Measurements from ENCODE around the gene ASTN2. TPM values are rescaled to one million over a fixed set of nuclear protein-coding genes. Genes with fewer than 3 reads are reported as not detected.

The ASTN2 gene
- polyA plus RNA-seq, 3 donors from 2014 or later, result 1.7 to 4.5 (median 2.2) TPM

DNA sequence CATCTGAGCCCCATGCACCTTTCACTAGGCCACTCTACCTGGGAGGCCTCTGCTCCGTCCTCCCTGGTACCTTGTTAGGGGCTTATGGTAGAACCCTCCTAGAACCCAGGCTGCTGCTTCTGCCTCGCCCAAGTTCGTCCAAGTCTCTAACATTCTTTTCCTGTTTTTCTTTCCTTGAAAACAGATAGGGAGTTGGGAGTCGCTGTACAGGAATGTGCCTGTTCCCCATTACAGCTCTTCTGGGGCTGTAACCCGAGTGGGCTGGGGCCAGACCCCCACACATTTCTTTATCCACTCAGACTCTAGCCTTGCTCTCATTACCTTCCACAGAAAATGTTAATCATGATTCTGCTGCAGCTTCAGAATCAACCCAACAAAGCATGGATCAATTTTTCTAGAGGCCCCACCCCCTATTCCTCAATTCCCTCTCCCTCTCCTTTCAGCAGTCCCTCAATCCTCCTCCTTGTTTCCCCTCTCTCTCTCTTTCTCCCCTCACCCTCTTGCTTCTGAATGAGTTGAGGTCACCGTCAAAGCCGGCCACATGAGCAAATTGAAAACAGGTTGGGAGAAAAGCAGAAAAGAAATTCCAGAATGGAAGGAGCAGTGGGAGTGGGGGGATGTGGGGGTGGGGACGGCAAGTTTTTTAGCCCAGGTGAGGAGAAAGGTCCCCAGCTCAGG is 921.5 kb downstream of the ASTN2 start:
- Mint-ChIP-seq H3K36me3 (peaks cover 0 to 3% (median 0%) of the 10 kb centered on the region in 3 donors), H3K9me3 (peaks cover 0 to 10% (median 1%) of the 10 kb centered on the region in 6 donors), H3K27me3 (ENCODE audit: low read depth in 3 of 3) (peaks cover 0 to 3% (median 0%) of the 10 kb centered on the region in 3 donors), H3K27ac (no peak overlapping the region), H3K4me3 (no peak overlapping the region), H3K4me1 (no peaks in the 10 kb centered on the region)
- no peak for DNase-seq

DNA sequence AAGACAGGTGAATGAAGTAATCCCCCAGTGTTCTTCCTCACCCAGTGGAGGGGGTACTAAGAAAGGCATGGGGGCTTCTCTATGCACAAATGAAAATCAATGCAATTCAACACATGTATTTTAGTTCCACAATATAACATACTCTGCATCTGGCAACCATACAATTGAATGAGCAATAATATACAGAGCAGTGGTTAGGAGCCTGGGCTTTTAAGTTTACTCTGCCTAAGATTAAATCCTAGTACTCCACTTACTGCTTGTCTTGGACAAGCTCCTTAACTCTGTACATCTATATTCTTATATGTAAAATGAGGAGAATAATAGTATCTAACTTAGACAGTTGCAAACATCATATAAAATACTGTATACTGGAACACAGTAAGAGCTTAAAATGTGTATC is 923.2 kb downstream of the ASTN2 start:
- no peaks in the 10 kb centered on the region for H3K4me1 Mint-ChIP-seq
- DNase-seq, result no peak
- H3K4me3 Mint-ChIP-seq, result no peak overlapping the region
- H3K36me3 Mint-ChIP-seq, result peaks cover 0 to 3% (median 0%) of the 10 kb centered on the region in 3 donors
- no peak overlapping the region for H3K27ac Mint-ChIP-seq
- peaks cover 0 to 10% (median 1%) of the 10 kb centered on the region in 6 donors for H3K9me3 Mint-ChIP-seq
- peaks cover 0 to 3% (median 0%) of the 10 kb centered on the region in 3 donors for H3K27me3 Mint-ChIP-seq (ENCODE audit: low read depth in 3 of 3)

DNA sequence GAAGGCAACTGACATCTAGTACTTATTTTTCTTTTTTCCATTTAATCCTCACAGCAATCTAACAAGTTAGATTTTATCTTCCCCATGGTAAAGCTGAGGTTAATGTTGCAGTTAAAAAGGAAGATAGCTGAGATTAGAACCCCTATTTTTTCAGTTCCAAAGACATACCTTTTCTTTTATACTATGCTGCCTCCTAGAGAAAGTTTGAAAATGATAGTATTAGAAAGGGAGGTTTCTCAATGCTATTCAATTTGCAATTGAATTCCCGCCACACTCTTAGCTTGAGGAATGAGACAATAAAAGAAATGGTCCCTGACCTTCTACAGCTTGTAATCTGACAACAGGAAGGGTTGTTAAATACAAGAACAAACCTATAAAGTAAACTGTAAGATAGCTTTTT is 923.6 kb downstream of the ASTN2 start:
- no peaks in the 10 kb centered on the region for H3K4me1 Mint-ChIP-seq
- H3K4me3 Mint-ChIP-seq, result no peak overlapping the region
- no peak for DNase-seq
- H3K27ac Mint-ChIP-seq, result no peak overlapping the region
- peaks cover 0 to 7% (median 1%) of the 10 kb centered on the region in 6 donors for H3K9me3 Mint-ChIP-seq
- peaks cover 0 to 3% (median 0%) of the 10 kb centered on the region in 3 donors for H3K27me3 Mint-ChIP-seq (ENCODE audit: low read depth in 3 of 3)
- H3K36me3 Mint-ChIP-seq, result peaks cover 0 to 3% (median 0%) of the 10 kb centered on the region in 3 donors

DNA sequence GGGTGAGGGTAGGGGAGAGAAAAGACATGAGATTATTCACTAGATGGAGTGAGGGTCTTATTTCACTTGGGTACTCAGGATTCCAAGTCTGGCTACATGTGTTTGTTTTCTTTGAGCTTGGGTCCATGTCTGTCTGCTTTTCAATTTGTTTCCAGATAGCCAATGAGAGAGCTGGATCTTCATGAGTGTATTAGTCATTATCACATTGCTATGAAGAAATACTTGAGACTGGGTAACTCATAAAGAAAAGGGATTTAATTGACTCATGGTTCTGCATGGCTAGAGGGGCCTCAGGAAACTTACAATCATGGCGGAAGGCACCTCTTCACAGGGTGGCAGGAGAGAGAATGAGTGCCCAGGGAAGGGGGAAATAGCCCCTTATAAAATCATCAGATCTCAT is 924.5 kb downstream of the ASTN2 start:
- H3K4me1 Mint-ChIP-seq, result no peaks in the 10 kb centered on the region
- no peaks in the 10 kb centered on the region for H3K36me3 Mint-ChIP-seq
- H3K27me3 Mint-ChIP-seq (ENCODE audit: low read depth in 3 of 3), result peaks cover 0 to 3% (median 0%) of the 10 kb centered on the region in 3 donors
- no peak overlapping the region for H3K27ac Mint-ChIP-seq
- H3K9me3 Mint-ChIP-seq, result peaks cover 0 to 2% (median 0%) of the 10 kb centered on the region in 6 donors
- no peak overlapping the region for H3K4me3 Mint-ChIP-seq
- no peak for DNase-seq

GRCh38 chr9:116488373-116488772 is 926.5 kb downstream of the ASTN2 start:
- Mint-ChIP-seq H3K9me3 (peaks cover 0 to 2% (median 0%) of the 10 kb centered on the region in 6 donors), H3K4me1 (no peaks in the 10 kb centered on the region), H3K27ac (no peak overlapping the region), H3K27me3 (ENCODE audit: low read depth in 3 of 3) (peaks cover 0 to 3% (median 1%) of the 10 kb centered on the region in 3 donors), H3K36me3 (peaks cover 6 to 9% (median 7%) of the 10 kb centered on the region in 3 donors), H3K4me3 (no peak overlapping the region)
- DNase-seq, result no peak

DNA sequence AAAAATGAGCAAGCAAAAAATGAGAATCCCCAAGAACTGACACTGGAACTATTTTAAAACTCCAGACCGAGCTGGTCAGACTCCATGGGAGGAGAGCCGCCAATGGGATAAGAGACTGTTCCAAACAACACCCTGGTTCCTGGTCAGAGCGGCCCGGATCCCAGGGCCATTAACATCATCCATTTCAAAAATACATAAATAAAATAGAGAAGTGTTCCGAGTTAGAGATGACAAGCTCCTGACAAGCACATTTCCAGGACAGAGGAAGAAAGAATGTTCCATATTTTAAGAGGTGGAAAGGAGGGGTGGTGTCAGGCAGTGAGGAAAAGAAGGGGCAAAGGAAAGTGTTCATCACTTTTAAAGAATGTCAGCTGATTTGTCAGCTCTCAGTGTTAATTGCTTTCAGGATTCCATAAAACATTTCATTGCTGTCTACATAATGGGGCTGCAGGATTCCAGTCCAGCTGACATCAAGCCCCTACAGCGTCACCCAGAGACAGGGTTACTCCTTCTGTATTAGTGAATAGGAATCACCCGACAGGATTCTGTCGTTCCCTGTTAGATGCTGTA is 930.3 kb downstream of the ASTN2 start:
- H3K9me3 Mint-ChIP-seq, result no peaks in the 10 kb centered on the region
- DNase-seq, result no peak
- no peaks in the 10 kb centered on the region for H3K4me1 Mint-ChIP-seq
- H3K4me3 Mint-ChIP-seq, result no peak overlapping the region
- peaks cover 6 to 15% (median 7%) of the 10 kb centered on the region in 3 donors for H3K36me3 Mint-ChIP-seq
- H3K27me3 Mint-ChIP-seq (ENCODE audit: low read depth in 3 of 3), result peaks cover 0 to 1% (median 0%) of the 10 kb centered on the region in 3 donors
- H3K27ac Mint-ChIP-seq, result no peak overlapping the region

GRCh38 chr9:116483622-116484491 is 931.0 kb downstream of the ASTN2 start:
- Mint-ChIP-seq H3K4me3 (no peak overlapping the region), H3K27me3 (ENCODE audit: low read depth in 3 of 3) (peaks cover 0 to 1% (median 0%) of the 10 kb centered on the region in 3 donors), H3K9me3 (no peaks in the 10 kb centered on the region), H3K27ac (no peak overlapping the region), H3K4me1 (no peaks in the 10 kb centered on the region), H3K36me3 (peaks cover 6 to 15% (median 7%) of the 10 kb centered on the region in 3 donors)
- DNase-seq, result no peak

DNA sequence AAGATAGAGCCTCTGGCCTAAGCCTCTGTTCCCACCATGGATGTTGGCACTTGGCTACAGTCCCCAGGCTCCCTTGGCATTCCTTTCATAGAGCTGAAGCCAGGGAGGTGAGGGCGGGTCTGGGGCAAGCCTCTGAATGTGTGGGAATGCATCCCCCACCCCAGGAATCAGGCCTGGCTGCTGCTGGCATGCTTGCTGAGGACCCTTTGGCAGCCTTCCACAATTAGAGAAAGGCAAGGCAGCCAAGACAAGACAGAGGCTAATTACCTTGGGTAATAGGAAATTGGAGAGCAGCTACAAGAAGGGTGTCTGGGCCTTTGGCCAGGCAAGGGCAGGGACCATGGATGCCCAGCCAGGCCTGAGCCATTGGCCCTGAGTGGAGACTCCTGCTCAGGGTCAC is 932.1 kb downstream of the ASTN2 start:
- Mint-ChIP-seq H3K27ac (no peak overlapping the region), H3K9me3 (no peaks in the 10 kb centered on the region), H3K27me3 (ENCODE audit: low read depth in 3 of 3) (peaks cover 0 to 1% (median 0%) of the 10 kb centered on the region in 3 donors), H3K4me1 (no peaks in the 10 kb centered on the region), H3K36me3 (peaks cover 6 to 15% (median 9%) of the 10 kb centered on the region in 3 donors), H3K4me3 (no peak overlapping the region)
- no peak for DNase-seq

GRCh38 chr9:116480700-116481099 is 934.2 kb downstream of the ASTN2 start:
- Mint-ChIP-seq H3K36me3 (peaks cover 10 to 32% (median 14%) of the 10 kb centered on the region in 3 donors), H3K27ac (no peak overlapping the region), H3K27me3 (ENCODE audit: low read depth in 3 of 3) (peaks cover 0 to 4% (median 0%) of the 10 kb centered on the region in 3 donors), H3K9me3 (peaks cover 0 to 3% (median 0%) of the 10 kb centered on the region in 6 donors), H3K4me3 (no peak overlapping the region), H3K4me1 (no peaks in the 10 kb centered on the region)
- no peak for DNase-seq

GRCh38 chr9:116479967-116480366 is 934.9 kb downstream of the ASTN2 start:
- Mint-ChIP-seq H3K4me1 (no peaks in the 10 kb centered on the region), H3K27ac (no peak overlapping the region), H3K9me3 (peaks cover 0 to 6% (median 0%) of the 10 kb centered on the region in 6 donors), H3K4me3 (no peak overlapping the region), H3K27me3 (ENCODE audit: low read depth in 3 of 3) (peaks cover 0 to 4% (median 0%) of the 10 kb centered on the region in 3 donors), H3K36me3 (peaks cover 10 to 33% (median 17%) of the 10 kb centered on the region in 3 donors)
- DNase-seq, result no peak

DNA sequence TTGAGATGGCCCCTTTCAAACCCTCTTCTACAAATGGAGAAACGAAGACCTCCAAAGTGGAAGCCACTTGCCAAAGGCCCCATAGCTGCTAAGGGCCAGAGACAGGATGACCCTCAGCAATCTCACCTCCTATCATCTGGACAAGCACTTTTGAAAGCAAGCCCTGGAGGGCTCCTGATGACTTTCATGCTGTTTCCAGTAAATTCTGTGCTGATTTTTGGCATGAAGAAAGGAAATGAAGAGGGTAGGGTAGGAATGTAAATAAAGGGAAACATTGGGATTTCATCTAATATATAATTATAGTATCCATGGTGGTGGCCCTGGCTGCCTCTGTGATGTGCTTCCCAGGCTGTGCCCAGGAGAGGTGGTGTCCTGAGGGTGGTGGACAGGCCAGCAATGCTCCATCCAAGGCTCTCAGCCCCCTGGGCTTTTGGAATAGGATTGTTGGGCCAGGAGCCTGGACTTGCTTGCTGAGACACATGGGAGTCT is 935.8 kb downstream of the ASTN2 start:
- H3K27me3 Mint-ChIP-seq (ENCODE audit: low read depth in 3 of 3), result peaks cover 0 to 4% (median 0%) of the 10 kb centered on the region in 3 donors
- DNase-seq, result no peak
- H3K4me1 Mint-ChIP-seq, result no peaks in the 10 kb centered on the region
- H3K36me3 Mint-ChIP-seq, result peaks cover 8 to 27% (median 11%) of the 10 kb centered on the region in 3 donors
- H3K4me3 Mint-ChIP-seq, result no peak overlapping the region
- H3K27ac Mint-ChIP-seq, result no peak overlapping the region
- peaks cover 0 to 6% (median 0%) of the 10 kb centered on the region in 6 donors for H3K9me3 Mint-ChIP-seq

GRCh38 chr9:116477584-116478141 is 937.2 kb downstream of the ASTN2 start:
- DNase-seq, result no peak
- Mint-ChIP-seq H3K27me3 (ENCODE audit: low read depth in 3 of 3) (peaks cover 0 to 3% (median 0%) of the 10 kb centered on the region in 3 donors), H3K4me3 (no peak overlapping the region), H3K9me3 (peaks cover 0 to 12% (median 0%) of the 10 kb centered on the region in 6 donors), H3K36me3 (peaks cover 7 to 22% (median 10%) of the 10 kb centered on the region in 3 donors), H3K4me1 (no peaks in the 10 kb centered on the region), H3K27ac (no peak overlapping the region)

DNA sequence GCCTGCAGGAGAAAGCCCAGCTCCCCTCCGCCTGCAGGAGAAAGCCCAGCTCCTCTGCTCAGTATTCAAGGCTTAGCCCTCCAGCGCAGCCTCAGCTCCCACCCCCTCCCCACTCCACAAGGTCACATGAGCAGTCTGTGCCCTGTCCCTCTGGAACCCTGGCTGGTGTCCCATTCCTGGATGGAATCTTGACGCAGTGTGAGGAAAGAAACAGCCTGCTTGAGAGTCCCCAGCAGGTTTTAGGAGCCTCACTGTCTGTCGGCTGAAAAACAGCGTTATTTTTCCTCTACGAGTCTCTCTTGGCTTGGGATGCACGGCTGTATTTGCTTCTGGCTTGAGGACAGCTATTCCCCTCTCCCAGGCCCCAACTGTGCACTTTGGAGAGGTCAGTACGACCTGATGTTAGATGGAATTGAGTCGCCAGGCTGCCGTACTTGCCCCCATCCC is 937.9 kb downstream of the ASTN2 start:
- no peak for DNase-seq
- peaks cover 0 to 3% (median 0%) of the 10 kb centered on the region in 3 donors for H3K27me3 Mint-ChIP-seq (ENCODE audit: low read depth in 3 of 3)
- no peak overlapping the region for H3K4me3 Mint-ChIP-seq
- no peaks in the 10 kb centered on the region for H3K4me1 Mint-ChIP-seq
- H3K36me3 Mint-ChIP-seq, result peaks cover 7 to 22% (median 10%) of the 10 kb centered on the region in 3 donors
- no peak overlapping the region for H3K27ac Mint-ChIP-seq
- H3K9me3 Mint-ChIP-seq, result peaks cover 0 to 12% (median 0%) of the 10 kb centered on the region in 6 donors

All from immature natural killer cell (primary cell).